Natural killer cell (primary cell): ENCODE measurements around the gene AKAP8L. TPM values are rescaled to one million over a fixed set of nuclear protein-coding genes. Genes with fewer than 3 reads are reported as not detected.

ENCODE experiments used
- ATAC-seq, 3 donors: fragments of 150-1000 bp in 2 of 3; fragments of 200-7000 bp in 1 of 3; cut with Tn5 transposase; 1 replicate in 1 of 3; 2 replicates in 2 of 3; pipeline ENCODE4 v1.10.0; 2021; ENCODE audit warnings: mild to moderate bottlenecking in 2 of 3, moderate library complexity in 2 of 3
- DNase-seq, 2 donors: peaks; one replicate each; pipeline versions ENCODE4 v3.0.0 to v3.0.0-alpha.2; 2013 to 2021; ENCODE audit warnings: mixed read lengths in 1 of 2
- H3K27ac ChIP-seq: one replicate; pipeline ENCODE4 v1.5.1; 2013; ENCODE audit warnings: mild to moderate bottlenecking, low read length
- H3K27me3 ChIP-seq: one replicate; pipeline ENCODE4 v1.6.1; 2013; ENCODE audit warnings: low read length; ENCODE audit not compliant: control insufficient read depth, insufficient read depth
- H3K36me3 ChIP-seq: one replicate; pipeline ENCODE4 v1.6.1; 2013; ENCODE audit warnings: low read length; ENCODE audit not compliant: control insufficient read depth, insufficient read depth
- H3K4me1 ChIP-seq: one replicate; pipeline ENCODE4 v1.6.1; 2013; ENCODE audit warnings: low read length; ENCODE audit not compliant: control insufficient read depth, insufficient read depth
- H3K4me3 ChIP-seq: one replicate; pipeline ENCODE4 v1.5.1; 2013; ENCODE audit warnings: low read length
- H3K9me3 ChIP-seq: one replicate; pipeline ENCODE4 v1.6.1; 2013; ENCODE audit warnings: low read length; ENCODE audit not compliant: control insufficient read depth, insufficient read depth
- H3K27ac Mint-ChIP-seq, 2 donors: one replicate each; pipeline ENCODE4 v1.8.0; 2022; ENCODE audit warnings: mild to moderate bottlenecking in 2 of 2, mixed read lengths in 2 of 2, moderate library complexity in 1 of 2
- H3K27me3 Mint-ChIP-seq, 2 donors: one replicate each; pipeline ENCODE4 v1.8.0; 2022; ENCODE audit warnings: low read depth in 2 of 2, mixed read lengths in 2 of 2
- H3K36me3 Mint-ChIP-seq: one replicate; pipeline ENCODE4 v1.8.0; 2022; ENCODE audit warnings: mixed read lengths
- H3K4me1 Mint-ChIP-seq, 2 donors: one replicate each; pipeline ENCODE4 v1.8.0; 2022; ENCODE audit warnings: mixed read lengths in 2 of 2
- H3K4me3 Mint-ChIP-seq: one replicate; pipeline ENCODE4 v1.8.0; 2022; ENCODE audit warnings: mild to moderate bottlenecking, moderate library complexity, mixed read lengths
- H3K9me3 Mint-ChIP-seq, 2 donors: one replicate each; pipeline ENCODE4 v1.8.0; 2022; ENCODE audit warnings: mixed read lengths in 2 of 2
- WGBS: methylation state at CpG from one replicate; pipeline ENCODE4 v1.1.7; 2013; ENCODE audit warnings: missing lambda C conversion rate; ENCODE audit not compliant: insufficient coverage; 5-methylcytosine and 5-hydroxymethylcytosine counted together
- intact Hi-C: fragments of 100-400 bp; cut with micrococcal nuclease; formaldehyde crosslinking; loops from one replicate; pipeline ENCODE4 v1.14.2; 2022
- total RNA-seq, 4 donors: library from RNA; stranded (reverse); fragments of 120-200 nt in 1 of 4; gene quantifications; one replicate each; pipeline versions ENCODE4 v1.2.3 to v1.2.4, GENCODE V29; 2013 to 2022
- TF ChIP-seq, protein P1 (sequence below): fragments of 200-600 bp; IDR thresholded peaks from one replicate; pipeline ENCODE4 v1.8.0; 2022; ENCODE audit warnings: antibody characterized with exemption

The AKAP8L gene
- total RNA-seq, 3 donors from 2014 or later (not counting 1 experiment from before 2014, with no cell fraction given): 144 to 174 (median 173) TPM

GRCh38 chr19:15443838-15444237 lies 25.1 kb upstream of the AKAP8L start:
- Histone ChIP-seq H3K9me3 (no peaks in the 10 kb centered on the region), H3K27ac (no peak overlapping the region), H3K4me1 (peaks cover 4% of the 10 kb centered on the region), H3K36me3 (no peaks in the 10 kb centered on the region), H3K4me3 (no peak overlapping the region), H3K27me3 (no peaks in the 10 kb centered on the region)
- Mint-ChIP-seq H3K36me3 (no peaks in the 10 kb centered on the region), H3K4me3 (no peak overlapping the region), H3K4me1 (peaks cover 0 to 7% of the 10 kb centered on the region in 2 donors), H3K27me3 (no peaks in the 10 kb centered on the region), H3K27ac (no peak overlapping the region), H3K9me3 (no peaks in the 10 kb centered on the region)
- intact Hi-C loops: no loop called here
- TF ChIP-seq, protein P1, sequence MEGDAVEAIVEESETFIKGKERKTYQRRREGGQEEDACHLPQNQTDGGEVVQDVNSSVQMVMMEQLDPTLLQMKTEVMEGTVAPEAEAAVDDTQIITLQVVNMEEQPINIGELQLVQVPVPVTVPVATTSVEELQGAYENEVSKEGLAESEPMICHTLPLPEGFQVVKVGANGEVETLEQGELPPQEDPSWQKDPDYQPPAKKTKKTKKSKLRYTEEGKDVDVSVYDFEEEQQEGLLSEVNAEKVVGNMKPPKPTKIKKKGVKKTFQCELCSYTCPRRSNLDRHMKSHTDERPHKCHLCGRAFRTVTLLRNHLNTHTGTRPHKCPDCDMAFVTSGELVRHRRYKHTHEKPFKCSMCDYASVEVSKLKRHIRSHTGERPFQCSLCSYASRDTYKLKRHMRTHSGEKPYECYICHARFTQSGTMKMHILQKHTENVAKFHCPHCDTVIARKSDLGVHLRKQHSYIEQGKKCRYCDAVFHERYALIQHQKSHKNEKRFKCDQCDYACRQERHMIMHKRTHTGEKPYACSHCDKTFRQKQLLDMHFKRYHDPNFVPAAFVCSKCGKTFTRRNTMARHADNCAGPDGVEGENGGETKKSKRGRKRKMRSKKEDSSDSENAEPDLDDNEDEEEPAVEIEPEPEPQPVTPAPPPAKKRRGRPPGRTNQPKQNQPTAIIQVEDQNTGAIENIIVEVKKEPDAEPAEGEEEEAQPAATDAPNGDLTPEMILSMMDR: no peak
- DNase-seq: no peak
- no peak for ATAC-seq
- WGBS: 95% methylated on average over 9 of the region's 10 CpGs

GRCh38 chr19:15443325-15443724 lies 24.5 kb upstream of the AKAP8L start:
- Mint-ChIP-seq H3K27ac (no peak overlapping the region), H3K9me3 (no peaks in the 10 kb centered on the region), H3K27me3 (no peaks in the 10 kb centered on the region), H3K36me3 (no peaks in the 10 kb centered on the region), H3K4me1 (peaks cover 0 to 2% of the 10 kb centered on the region in 2 donors), H3K4me3 (no peak overlapping the region)
- Histone ChIP-seq H3K4me3 (no peak overlapping the region), H3K36me3 (no peaks in the 10 kb centered on the region), H3K9me3 (no peaks in the 10 kb centered on the region), H3K4me1 (no peaks in the 10 kb centered on the region), H3K27me3 (no peaks in the 10 kb centered on the region), H3K27ac (no peak overlapping the region)
- DNase-seq: no peak
- intact Hi-C loops: no loop called here
- ATAC-seq: no peak
- TF ChIP-seq, protein P1: no peak
- WGBS: 97% methylated on average over 3 of the region's 3 CpGs

- Mint-ChIP-seq H3K27me3 (no peaks in the 10 kb centered on the region), H3K4me3 (no peak overlapping the region), H3K36me3 (no peaks in the 10 kb centered on the region), H3K9me3 (no peaks in the 10 kb centered on the region), H3K4me1 (no peaks in the 10 kb centered on the region), H3K27ac (no peak overlapping the region)
- Histone ChIP-seq H3K4me1 (no peaks in the 10 kb centered on the region), H3K4me3 (no peak overlapping the region), H3K27ac (no peak overlapping the region), H3K27me3 (no peaks in the 10 kb centered on the region), H3K36me3 (no peaks in the 10 kb centered on the region), H3K9me3 (no peaks in the 10 kb centered on the region)
- DNase-seq (no peak), ATAC-seq (no peak)
- TF ChIP-seq, protein P1: no peak
- intact Hi-C loops: no loop called here
- WGBS: 92% methylated on average over 13 of the region's 13 CpGs
Measured at GRCh38 chr19:15442142-15442920, 23.5 kb upstream of the AKAP8L start.

GRCh38 chr19:15441317-15441716 lies 22.5 kb upstream of the AKAP8L start:
- TF ChIP-seq, protein P1: no peak
- no peak overlapping the region for H3K27ac Mint-ChIP-seq
- no peaks in the 10 kb centered on the region for H3K27me3 ChIP-seq
- no peaks in the 10 kb centered on the region for H3K36me3 Mint-ChIP-seq
- no peaks in the 10 kb centered on the region for H3K9me3 Mint-ChIP-seq
- no peak for DNase-seq
- no peaks in the 10 kb centered on the region for H3K27me3 Mint-ChIP-seq
- no peak overlapping the region for H3K27ac ChIP-seq
- H3K36me3 ChIP-seq: no peaks in the 10 kb centered on the region
- intact Hi-C loops: no loop called here
- no peak for ATAC-seq
- H3K4me1 ChIP-seq: no peaks in the 10 kb centered on the region
- H3K9me3 ChIP-seq: no peaks in the 10 kb centered on the region
- no peaks in the 10 kb centered on the region for H3K4me1 Mint-ChIP-seq
- H3K4me3 ChIP-seq: no peak overlapping the region
- 78% methylated on average over 3 of the region's 3 CpGs for WGBS
- no peak overlapping the region for H3K4me3 Mint-ChIP-seq
